Stomach smooth muscle (tissue), 2 donors: ENCODE measurements around the gene DLG5.
A peak's percentile ranks its signal among the peaks of the same experiment; 100 is the strongest.

Experiments used
- H3K27ac ChIP-seq: one replicate; pipeline ENCODE4 v1.7.0; 2013; ENCODE audit warnings: mild to moderate bottlenecking, low read length, inconsistent platforms
- H3K27me3 ChIP-seq, 2 donors: one replicate each; pipeline ENCODE4 v1.7.0; 2013; ENCODE audit warnings: low read length in 2 of 2; ENCODE audit not compliant: insufficient read depth in 2 of 2, control insufficient read depth in 1 of 2
- H3K36me3 ChIP-seq, 2 donors: one replicate each; pipeline ENCODE4 v1.7.0; 2013; ENCODE audit warnings: low read length in 2 of 2; ENCODE audit not compliant: control insufficient read depth in 2 of 2, insufficient read depth in 2 of 2
- H3K4me1 ChIP-seq: one replicate; pipeline ENCODE4 v1.7.0; 2013; ENCODE audit warnings: low read length; ENCODE audit not compliant: control insufficient read depth, insufficient read depth
- H3K4me3 ChIP-seq, 2 donors: one replicate each; pipeline ENCODE4 v1.7.0; 2013; ENCODE audit warnings: low read length in 2 of 2
- H3K9ac ChIP-seq, 2 donors: one replicate each; pipeline ENCODE4 v1.7.0; 2013; ENCODE audit warnings: low read length in 2 of 2, mild to moderate bottlenecking in 1 of 2
- H3K9me3 ChIP-seq, 2 donors: one replicate each; pipeline ENCODE4 v1.7.0; 2013; ENCODE audit warnings: low read length in 2 of 2; ENCODE audit not compliant: control insufficient read depth in 2 of 2
- donor health status: healthy.
- donor health status: Pancreatic carcinoma.

Gene DLG5

DNA sequence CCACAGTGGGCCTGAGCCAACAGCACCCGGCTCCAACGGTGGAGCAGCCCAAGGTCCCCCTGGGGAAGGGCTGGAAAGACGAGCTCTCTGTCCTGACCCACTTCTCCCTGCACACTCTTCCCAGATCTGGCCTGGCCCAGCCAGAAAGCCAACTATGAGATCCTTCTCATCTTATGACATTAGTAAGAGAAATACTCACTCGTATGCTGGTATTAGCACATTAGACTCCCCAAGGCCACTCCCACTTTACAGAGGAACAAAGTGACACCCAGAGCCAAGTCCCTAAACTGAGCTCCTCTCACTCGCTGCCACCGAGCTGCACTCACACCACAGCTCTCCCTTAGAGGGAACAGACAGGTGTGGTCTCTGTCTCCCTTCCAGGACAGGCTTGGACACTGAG, 24.8 kb downstream of the DLG5 start:
- Histone ChIP-seq H3K36me3 (no peaks in the 10 kb centered on the region), H3K9me3 (no peaks in the 10 kb centered on the region), H3K9ac (peak overlapping the region in 1 of 2 donors; percentile 5), H3K27me3 (no peaks in the 10 kb centered on the region), H3K27ac (no peak overlapping the region), H3K4me3 (no peak overlapping the region), H3K4me1 (peaks cover 41% of the 10 kb centered on the region)

DNA sequence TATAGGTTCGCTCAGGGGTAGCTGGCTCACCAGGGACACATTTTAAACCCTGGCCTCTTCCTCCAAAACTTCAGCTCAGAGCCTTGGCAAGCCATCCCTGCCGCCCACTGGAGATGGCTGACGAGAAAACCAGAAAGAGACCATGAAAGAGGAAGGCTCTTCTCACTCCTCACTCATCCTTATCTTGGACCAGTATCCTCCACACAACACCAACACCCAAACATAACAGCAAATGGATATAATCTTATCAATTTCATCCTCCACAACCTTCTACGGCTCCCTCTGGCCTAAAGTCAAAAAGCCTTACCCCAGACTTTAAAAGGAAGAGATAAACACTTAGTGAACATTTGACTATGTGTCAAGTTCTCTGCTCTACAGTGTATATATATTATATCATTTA, 26.9 kb downstream of the DLG5 start:
- no peak overlapping the region for H3K4me3 ChIP-seq
- H3K36me3 ChIP-seq = no peaks in the 10 kb centered on the region
- H3K9me3 ChIP-seq = no peaks in the 10 kb centered on the region
- H3K4me1 ChIP-seq = peaks cover 54% of the 10 kb centered on the region
- peak overlapping the region; percentile 37 for H3K27ac ChIP-seq
- no peak overlapping the region for H3K9ac ChIP-seq
- H3K27me3 ChIP-seq = no peaks in the 10 kb centered on the region

DNA sequence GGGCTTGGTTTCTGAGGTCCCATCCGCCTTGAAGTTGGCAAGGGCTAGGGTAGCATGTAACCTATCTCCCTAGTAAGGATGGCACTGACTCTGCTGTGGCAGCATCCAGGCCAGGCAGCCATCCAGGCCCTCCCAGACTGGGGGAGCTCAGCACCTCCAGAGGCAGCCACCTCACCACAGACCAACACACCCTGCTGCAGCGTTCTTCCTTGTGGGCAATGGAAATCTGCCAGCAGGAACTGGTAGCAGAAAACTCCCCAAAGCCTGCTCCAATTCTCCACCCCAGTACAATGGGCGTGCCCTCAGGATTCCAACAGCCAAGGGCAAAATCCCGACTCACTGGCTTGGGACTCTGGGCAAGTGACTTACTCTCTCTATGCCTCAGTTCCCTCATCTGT, 27.5 kb downstream of the DLG5 start:
- Histone ChIP-seq H3K27me3 (no peaks in the 10 kb centered on the region), H3K36me3 (no peaks in the 10 kb centered on the region), H3K9me3 (no peaks in the 10 kb centered on the region), H3K4me1 (peaks cover 58% of the 10 kb centered on the region), H3K4me3 (peak overlapping the region in 1 of 2 donors; percentile 54), H3K9ac (peak overlapping the region in 1 of 2 donors; percentile 36), H3K27ac (peak overlapping the region; percentile 37)

DNA sequence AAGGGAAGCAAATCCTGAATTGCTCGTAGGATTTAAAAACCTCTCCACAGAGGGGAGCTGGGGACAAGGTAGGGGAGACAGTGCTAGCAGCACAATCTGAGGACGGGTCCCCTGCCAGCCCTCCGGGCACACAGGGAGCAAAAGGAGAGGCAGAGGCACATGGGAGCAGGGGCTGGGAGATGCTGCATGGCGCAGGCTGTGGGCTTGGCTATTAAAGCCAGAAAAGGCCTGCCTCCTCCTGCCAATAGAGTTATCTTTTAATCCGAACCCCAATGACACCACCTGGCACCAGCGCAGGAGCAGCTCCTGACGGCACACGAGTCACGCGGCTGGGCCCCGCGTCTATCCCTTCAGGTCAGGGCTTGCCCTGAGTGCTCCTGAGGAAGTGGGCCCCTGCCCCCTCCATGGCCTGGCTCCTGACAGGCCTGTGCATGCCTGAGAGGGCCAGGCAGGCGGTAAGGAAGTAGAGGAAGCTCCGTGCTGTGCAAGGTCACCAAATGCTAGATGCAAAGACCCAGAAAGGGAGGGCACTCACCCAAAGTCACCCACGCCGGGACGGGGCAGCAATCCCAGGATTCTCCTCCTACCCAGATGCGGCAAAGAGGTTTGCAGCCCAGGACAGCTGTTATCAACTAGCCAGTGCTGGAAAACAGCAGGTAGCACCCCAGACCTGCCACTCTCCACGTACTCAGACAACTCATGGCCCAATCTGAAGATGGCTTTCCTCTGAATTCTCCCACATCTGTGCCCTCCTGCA, 28.1 kb downstream of the DLG5 start:
- peak overlapping the region; percentile 37 for H3K27ac ChIP-seq
- peaks cover 64% of the 10 kb centered on the region for H3K4me1 ChIP-seq
- H3K36me3 ChIP-seq = no peaks in the 10 kb centered on the region
- H3K4me3 ChIP-seq = peak overlapping the region in 1 of 2 donors; percentile 54
- H3K9ac ChIP-seq = peak overlapping the region in 1 of 2 donors; percentile 36
- H3K9me3 ChIP-seq = no peaks in the 10 kb centered on the region
- H3K27me3 ChIP-seq = no peaks in the 10 kb centered on the region

DNA sequence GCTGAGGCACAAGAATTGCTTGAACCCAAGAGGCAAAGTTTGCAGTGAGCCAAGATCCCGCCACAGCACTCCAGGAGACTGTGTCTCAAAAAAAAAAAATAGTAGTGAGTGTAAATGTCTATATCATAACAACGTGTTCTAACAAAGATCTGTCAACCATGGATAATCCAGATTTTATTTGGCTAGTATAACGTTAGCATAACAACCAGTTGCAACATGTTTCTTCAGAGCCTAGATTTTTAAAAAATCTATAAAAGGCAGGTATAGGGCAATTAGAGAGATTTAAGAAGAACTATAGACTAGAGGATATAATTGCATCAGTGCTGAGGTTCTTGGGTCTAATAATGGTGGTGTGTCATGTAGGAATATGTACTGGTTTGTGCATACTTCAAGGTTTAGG, 30.5 kb downstream of the DLG5 start:
- H3K9ac ChIP-seq = no peak overlapping the region
- no peak overlapping the region for H3K4me3 ChIP-seq
- H3K27ac ChIP-seq = peak overlapping the region; percentile 46
- peaks cover 77% of the 10 kb centered on the region for H3K4me1 ChIP-seq
- H3K36me3 ChIP-seq = peaks cover 0 to 3% of the 10 kb centered on the region in 2 donors
- H3K27me3 ChIP-seq = no peaks in the 10 kb centered on the region
- H3K9me3 ChIP-seq = no peaks in the 10 kb centered on the region

DNA sequence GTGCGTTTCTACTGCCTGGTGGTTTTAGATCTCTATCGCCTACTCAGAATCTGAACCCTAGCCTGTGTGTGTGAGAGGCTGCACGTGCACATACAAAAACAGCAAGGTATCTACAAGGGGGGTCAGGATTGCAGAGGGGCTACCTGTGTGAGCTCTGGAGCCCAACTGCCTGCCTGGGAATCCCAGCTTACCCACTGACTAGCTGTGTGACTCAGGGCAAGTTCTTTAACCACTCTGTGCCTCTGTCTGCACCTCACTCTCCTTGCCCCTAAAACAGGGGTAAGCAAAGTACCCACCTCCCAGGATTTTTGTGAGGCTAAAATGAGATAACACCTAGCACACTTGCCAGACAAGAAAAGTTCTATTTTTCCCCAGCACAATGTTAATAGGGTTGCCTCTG, 32.5 kb downstream of the DLG5 start:
- Histone ChIP-seq H3K27ac (peak overlapping the region; percentile 64), H3K27me3 (no peaks in the 10 kb centered on the region), H3K36me3 (peaks cover 0 to 3% of the 10 kb centered on the region in 2 donors), H3K4me3 (no peak overlapping the region), H3K9me3 (no peaks in the 10 kb centered on the region), H3K4me1 (peaks cover 79% of the 10 kb centered on the region), H3K9ac (no peak overlapping the region)

DNA sequence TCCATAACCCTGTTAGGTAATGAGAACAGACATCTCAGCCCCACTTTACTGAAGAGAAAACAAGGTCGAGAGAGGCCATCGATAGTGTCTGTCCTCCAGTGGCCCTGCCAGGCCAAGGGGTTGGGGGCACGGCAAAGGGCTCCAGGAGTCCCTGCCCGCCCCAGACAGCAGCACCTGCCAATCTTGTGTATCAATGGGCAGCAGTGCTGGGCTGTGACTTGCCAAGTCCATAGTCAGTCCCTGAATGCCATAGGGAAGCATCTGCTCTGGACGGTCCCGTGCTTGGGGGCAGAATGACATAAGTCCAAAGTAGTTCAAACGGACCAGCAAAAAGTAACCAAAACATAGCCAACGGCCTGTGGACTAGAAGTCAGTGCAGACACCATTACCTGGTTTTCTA, 33.2 kb downstream of the DLG5 start:
- no peak overlapping the region for H3K4me3 ChIP-seq
- peaks cover 0 to 3% of the 10 kb centered on the region in 2 donors for H3K36me3 ChIP-seq
- peaks cover 79% of the 10 kb centered on the region for H3K4me1 ChIP-seq
- peak overlapping the region; percentile 64 for H3K27ac ChIP-seq
- no peaks in the 10 kb centered on the region for H3K27me3 ChIP-seq
- H3K9ac ChIP-seq = no peak overlapping the region
- no peaks in the 10 kb centered on the region for H3K9me3 ChIP-seq

DNA sequence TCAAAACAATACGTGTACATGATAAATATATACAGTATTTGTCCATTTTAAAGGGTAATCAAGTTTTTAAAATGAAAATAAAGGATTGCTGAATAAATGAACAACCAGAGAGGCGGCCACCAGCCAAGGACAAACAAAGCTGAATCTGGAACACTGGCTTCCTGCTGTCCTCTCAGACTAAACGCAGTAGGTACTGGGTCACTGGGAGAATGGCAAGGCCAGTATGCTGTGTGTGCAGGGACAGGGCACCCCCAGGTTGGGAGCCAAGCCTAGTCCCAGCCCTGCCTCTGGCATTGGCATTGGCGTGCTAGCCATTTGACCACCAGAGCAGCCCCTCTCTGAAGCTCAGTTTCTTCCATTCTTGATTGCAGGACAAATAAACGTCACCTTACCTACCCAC, 33.8 kb downstream of the DLG5 start:
- H3K27me3 ChIP-seq = no peaks in the 10 kb centered on the region
- H3K9ac ChIP-seq = peak overlapping the region in 1 of 2 donors; percentile 17
- H3K4me3 ChIP-seq = no peak overlapping the region
- H3K27ac ChIP-seq = peak overlapping the region; percentile 64
- no peaks in the 10 kb centered on the region for H3K9me3 ChIP-seq
- peaks cover 79% of the 10 kb centered on the region for H3K4me1 ChIP-seq
- H3K36me3 ChIP-seq = peaks cover 0 to 3% of the 10 kb centered on the region in 2 donors

DNA sequence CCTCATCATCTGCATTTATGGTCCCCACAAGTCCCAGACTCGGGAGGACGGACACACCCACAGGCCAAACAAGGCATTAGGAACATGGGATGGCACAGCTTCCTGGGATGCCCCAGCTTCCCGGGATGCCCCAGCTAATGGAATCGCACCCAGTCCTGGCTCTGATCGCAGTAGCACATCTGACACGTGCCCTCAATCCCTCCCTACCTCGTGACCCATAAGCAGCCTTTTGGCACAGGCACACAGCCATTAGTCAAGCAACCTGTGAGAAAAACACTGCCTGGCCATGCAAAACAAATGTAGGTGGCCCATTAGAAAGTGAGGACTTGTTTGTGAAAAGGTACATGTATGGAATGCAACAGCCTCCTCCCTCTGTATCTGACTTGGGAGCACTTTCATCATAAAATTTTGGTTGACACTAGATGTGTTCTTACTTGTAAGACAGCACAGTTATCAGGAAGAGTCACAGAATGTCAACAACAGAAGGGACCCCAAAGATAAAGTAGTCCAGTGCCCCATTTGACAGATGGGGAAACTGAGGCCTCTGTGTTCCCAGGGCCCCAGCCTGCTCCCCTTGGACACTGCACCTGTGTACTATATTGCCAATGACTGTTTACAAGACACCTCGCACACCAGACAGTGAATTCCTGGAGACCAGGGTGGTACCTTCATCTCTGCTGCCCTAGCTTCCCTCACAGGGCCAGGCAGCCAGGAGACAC, 34.4 kb downstream of the DLG5 start:
- Histone ChIP-seq H3K4me3 (peak overlapping the region in 1 of 2 donors; percentile 22), H3K9me3 (no peaks in the 10 kb centered on the region), H3K9ac (peak overlapping the region in 1 of 2 donors; percentile 36), H3K27me3 (no peaks in the 10 kb centered on the region), H3K4me1 (peaks cover 84% of the 10 kb centered on the region), H3K27ac (peak overlapping the region; percentile 64), H3K36me3 (peaks cover 0 to 3% of the 10 kb centered on the region in 2 donors)

DNA sequence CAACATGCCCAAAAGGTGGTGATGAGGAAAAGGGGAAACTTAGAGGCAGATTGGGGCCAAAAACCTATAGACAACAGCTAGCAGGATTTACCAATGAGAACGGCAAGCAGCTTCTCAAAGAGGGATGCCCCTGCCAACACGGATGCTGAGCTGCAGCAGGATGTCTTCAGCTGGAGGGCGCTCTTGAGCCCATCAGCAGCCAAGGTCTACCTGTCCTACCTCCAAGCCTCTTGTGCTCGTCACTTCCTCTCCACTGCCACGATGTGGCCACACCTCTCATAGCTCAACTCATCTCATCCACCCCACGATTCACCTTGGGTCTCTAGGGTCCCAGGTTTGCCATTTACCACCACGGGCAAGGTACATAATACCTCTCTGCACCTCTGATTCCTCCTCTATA, 36.5 kb downstream of the DLG5 start:
- Histone ChIP-seq H3K27ac (peak overlapping the region; percentile 78), H3K4me3 (no peak overlapping the region), H3K4me1 (peaks cover 84% of the 10 kb centered on the region), H3K27me3 (no peaks in the 10 kb centered on the region), H3K36me3 (peaks cover 0 to 3% of the 10 kb centered on the region in 2 donors), H3K9me3 (no peaks in the 10 kb centered on the region), H3K9ac (no peak overlapping the region)
